ENCODE measurements around the gene AMMECR1L. TPM values are rescaled to one million over a fixed set of nuclear protein-coding genes. Genes with fewer than 3 reads are reported as not detected.

The AMMECR1L gene
- total and polyA plus RNA-seq, 2 experiments from 2014 or later: 13.2 to 19.0 TPM

GRCh38 chr2:127879899-127880298, 5.9 kb downstream of the AMMECR1L start:
- no peak overlapping the region for H3K4me2 ChIP-seq (ENCODE audit: unreplicated experiment)
- TF ChIP-seq EZH2phosphoT487 (IDR thresholded peaks at IDR 0.05; ENCODE audit: insufficient read depth, low read depth) (no peak), EZH2 (IDR thresholded peaks at IDR 0.05; ENCODE audit: insufficient read depth, poor library complexity, severe bottlenecking) (no peak)
- DNase-seq: no peak
- no peak overlapping the region for H3K4me3 ChIP-seq
- in situ Hi-C loops (cut with MboI): no loop called here
- H3K27ac ChIP-seq: no peak overlapping the region
- H3K4me1 ChIP-seq (ENCODE audit: insufficient read depth): peaks cover 8% of the 10 kb centered on the region
- peaks cover 15% of the 10 kb centered on the region for H3F3A ChIP-seq (ENCODE audit: insufficient read depth)
- 80 to 81% methylated on average over 5 of the region's 5 CpGs for WGBS, 2 experiments (ENCODE audit: low coverage in 1 of 2, low lambda C conversion rate in 2 of 2, missing lambda C conversion rate in 2 of 2)
- H3K36me3 ChIP-seq (ENCODE audit: low read depth): peaks cover 26% of the 10 kb centered on the region
- H2AFZ ChIP-seq: no peak overlapping the region
- no peaks in the 10 kb centered on the region for H3K9me2 ChIP-seq (ENCODE audit: insufficient read depth)
- H4K20me1 ChIP-seq (ENCODE audit: insufficient read depth): peaks cover 16% of the 10 kb centered on the region
- no peaks in the 10 kb centered on the region for H3K9me3 ChIP-seq (ENCODE audit: low read depth)
- H3K79me2 ChIP-seq (ENCODE audit: insufficient read depth): peaks cover 100% of the 10 kb centered on the region
- no peak overlapping the region for H3K9ac ChIP-seq
- H3K27me3 ChIP-seq (replicated peaks; ENCODE audit: insufficient read depth): no peaks in the 10 kb centered on the region

- peaks cover 100% of the 10 kb centered on the region for H3K79me2 ChIP-seq (ENCODE audit: insufficient read depth)
- DNase-seq: peak; percentile 23
- no peaks in the 10 kb centered on the region for H3K27me3 ChIP-seq (replicated peaks; ENCODE audit: insufficient read depth)
- H3K9me2 ChIP-seq (ENCODE audit: insufficient read depth): no peaks in the 10 kb centered on the region
- no peak overlapping the region for H3K4me3 ChIP-seq
- no peak overlapping the region for H2AFZ ChIP-seq
- no peaks in the 10 kb centered on the region for H3K9me3 ChIP-seq (ENCODE audit: low read depth)
- in situ Hi-C loops (cut with MboI): no loop called here
- H3K4me2 ChIP-seq (ENCODE audit: unreplicated experiment): no peak overlapping the region
- TF ChIP-seq EZH2 (IDR thresholded peaks at IDR 0.05; ENCODE audit: insufficient read depth, poor library complexity, severe bottlenecking): no peak
- TF ChIP-seq EZH2phosphoT487 (IDR thresholded peaks at IDR 0.05; ENCODE audit: insufficient read depth, low read depth): no peak
- WGBS, 2 experiments (ENCODE audit: low coverage in 1 of 2, low lambda C conversion rate in 2 of 2, missing lambda C conversion rate in 2 of 2): 95 to 98% methylated on average over 3 of the region's 3 CpGs
- H3K4me1 ChIP-seq (ENCODE audit: insufficient read depth): no peaks in the 10 kb centered on the region
- no peak overlapping the region for H3K27ac ChIP-seq
- peaks cover 26% of the 10 kb centered on the region for H3K36me3 ChIP-seq (ENCODE audit: low read depth)
- H4K20me1 ChIP-seq (ENCODE audit: insufficient read depth): peaks cover 16% of the 10 kb centered on the region
- no peaks in the 10 kb centered on the region; the same call in 1 of the 2 replicates for H3F3A ChIP-seq (ENCODE audit: insufficient read depth)
- H3K9ac ChIP-seq: no peak overlapping the region
These were observed 8.1 kb downstream of the AMMECR1L start for GRCh38 chr2:127877626-127878025.

GRCh38 chr2:127877136-127877535, 8.6 kb downstream of the AMMECR1L start:
- 95% methylated on average over 2 of the region's 2 CpGs for WGBS, 2 experiments (ENCODE audit: low coverage in 1 of 2, low lambda C conversion rate in 2 of 2, missing lambda C conversion rate in 2 of 2)
- in situ Hi-C loops (cut with MboI): no loop called here
- H4K20me1 ChIP-seq (ENCODE audit: insufficient read depth): peaks cover 16% of the 10 kb centered on the region

GRCh38 chr2:127874378-127875269, 11.1 kb downstream of the AMMECR1L start:
- peaks cover 12% of the 10 kb centered on the region for H4K20me1 ChIP-seq (ENCODE audit: insufficient read depth)
- no peak for DNase-seq
- H3K9me3 ChIP-seq (ENCODE audit: low read depth): no peaks in the 10 kb centered on the region
- peak overlapping the region; percentile 10; the same call in 1 of the 2 replicates for H3K9ac ChIP-seq
- H3K4me2 ChIP-seq (ENCODE audit: unreplicated experiment): no peak overlapping the region
- H3K27ac ChIP-seq: no peak overlapping the region
- peaks cover 100% of the 10 kb centered on the region for H3K79me2 ChIP-seq (ENCODE audit: insufficient read depth)
- in situ Hi-C loops (cut with MboI): no loop called here
- H3K4me1 ChIP-seq (ENCODE audit: insufficient read depth): no peaks in the 10 kb centered on the region
- no peaks in the 10 kb centered on the region; the same call in 1 of the 2 replicates for H3F3A ChIP-seq (ENCODE audit: insufficient read depth)
- 92 to 93% methylated on average over 7 of the region's 7 CpGs for WGBS, 2 experiments (ENCODE audit: low coverage in 1 of 2, low lambda C conversion rate in 2 of 2, missing lambda C conversion rate in 2 of 2)
- H3K4me3 ChIP-seq: no peak overlapping the region
- H3K9me2 ChIP-seq (ENCODE audit: insufficient read depth): no peaks in the 10 kb centered on the region
- H3K36me3 ChIP-seq (ENCODE audit: low read depth): peaks cover 14% of the 10 kb centered on the region; the same call in 1 of the 2 replicates
- TF ChIP-seq EZH2 (IDR thresholded peaks at IDR 0.05; ENCODE audit: insufficient read depth, poor library complexity, severe bottlenecking) (no peak), EZH2phosphoT487 (IDR thresholded peaks at IDR 0.05; ENCODE audit: insufficient read depth, low read depth) (no peak)
- no peaks in the 10 kb centered on the region for H3K27me3 ChIP-seq (replicated peaks; ENCODE audit: insufficient read depth)
- H2AFZ ChIP-seq: no peak overlapping the region

More at GRCh38 chr2:127877136-127877535, 8.6 kb downstream of the AMMECR1L start:
- Histone ChIP-seq H3F3A (ENCODE audit: insufficient read depth) (no peaks in the 10 kb centered on the region; the same call in 1 of the 2 replicates), H3K36me3 (ENCODE audit: low read depth) (peaks cover 21% of the 10 kb centered on the region), H3K9ac (no peak overlapping the region), H3K27me3 (replicated peaks; ENCODE audit: insufficient read depth) (no peaks in the 10 kb centered on the region), H3K4me3 (no peak overlapping the region), H3K9me3 (ENCODE audit: low read depth) (no peaks in the 10 kb centered on the region), H3K4me1 (ENCODE audit: insufficient read depth) (no peaks in the 10 kb centered on the region), H3K27ac (no peak overlapping the region), H3K4me2 (ENCODE audit: unreplicated experiment) (no peak overlapping the region), H3K79me2 (ENCODE audit: insufficient read depth) (peaks cover 100% of the 10 kb centered on the region), H3K9me2 (ENCODE audit: insufficient read depth) (no peaks in the 10 kb centered on the region), H2AFZ (no peak overlapping the region)
- no peak for DNase-seq
- TF ChIP-seq EZH2 (IDR thresholded peaks at IDR 0.05; ENCODE audit: insufficient read depth, poor library complexity, severe bottlenecking) (no peak), EZH2phosphoT487 (IDR thresholded peaks at IDR 0.05; ENCODE audit: insufficient read depth, low read depth) (no peak)

Data from GM23248 (cell line).